ENCODE measurements around the gene RALB.
A peak's percentile ranks its signal among the peaks of the same experiment; 100 is the strongest.
"Not testable (repeated sequence)": the region's sequence is repeated elsewhere in the genome, so short reads cannot be mapped to it uniquely, and the experiment has no call there.

RALB gene

DNA sequence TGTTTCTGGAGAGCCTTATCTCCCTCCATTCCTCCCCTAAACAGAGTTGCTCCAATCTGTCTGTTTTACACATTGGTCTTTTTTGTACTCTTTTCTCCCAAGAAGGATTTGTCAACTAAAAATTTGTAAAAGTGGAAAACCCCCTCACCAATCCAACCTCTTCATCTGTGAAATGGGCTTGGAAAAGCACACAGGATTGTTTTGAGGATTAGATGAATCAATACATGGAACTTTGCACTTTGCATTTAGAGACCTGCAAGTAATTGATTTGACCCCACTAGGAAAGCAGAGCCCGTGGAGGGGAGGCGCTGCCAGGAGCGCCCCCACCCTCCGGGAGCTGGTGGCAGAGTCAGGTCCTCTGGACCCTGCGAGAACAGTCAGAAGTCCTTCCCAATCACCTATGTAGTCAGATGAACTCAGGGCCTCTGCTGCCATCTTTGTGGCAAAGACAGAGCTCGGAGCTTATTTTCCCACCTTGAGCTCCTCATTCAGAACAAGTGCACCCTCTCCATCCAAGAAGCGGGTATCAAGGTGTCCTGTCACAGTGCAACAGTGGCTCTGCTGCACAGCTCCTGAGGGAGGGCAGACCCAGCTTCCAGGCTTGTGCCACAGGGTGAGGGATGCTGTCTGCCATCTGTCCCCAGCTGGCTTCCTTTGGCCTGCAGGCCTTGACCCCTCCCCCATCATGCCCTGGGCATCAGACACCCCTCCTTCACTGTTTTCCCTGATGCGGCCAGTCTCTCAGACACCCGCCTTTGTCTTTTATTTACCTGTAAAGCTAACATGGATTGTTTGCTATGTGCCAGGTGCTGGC, 27.7 kb upstream of the RALB start:
- no peak for DNase-seq (ENCODE audit: low spot score)

DNA sequence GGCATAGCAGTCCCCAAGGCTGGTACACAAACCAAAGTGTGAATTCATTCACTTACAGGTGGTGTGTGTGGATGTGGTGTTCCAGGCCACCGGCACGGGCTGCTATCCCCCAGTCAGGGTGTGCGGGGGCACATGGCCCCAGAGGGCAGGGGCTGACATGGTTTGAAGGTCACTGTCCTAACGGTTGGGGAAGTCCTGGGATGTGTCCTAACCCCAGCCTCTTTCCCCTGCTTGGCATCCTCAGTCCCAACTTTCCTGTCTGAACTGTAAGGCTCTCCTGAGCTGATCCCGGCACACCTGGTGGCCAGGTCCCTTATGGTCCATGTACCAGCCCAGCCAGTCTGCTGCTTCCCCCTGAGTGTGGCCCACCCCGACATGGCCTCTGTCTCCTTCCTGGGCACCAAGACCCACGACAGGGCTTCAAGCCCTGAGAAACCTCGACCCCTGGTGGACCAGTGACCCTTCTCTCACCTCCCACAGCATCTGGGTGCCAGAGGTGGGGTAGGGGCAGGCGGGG, 27.0 kb upstream of the RALB start:
- no peak for DNase-seq (ENCODE audit: low spot score)

DNA sequence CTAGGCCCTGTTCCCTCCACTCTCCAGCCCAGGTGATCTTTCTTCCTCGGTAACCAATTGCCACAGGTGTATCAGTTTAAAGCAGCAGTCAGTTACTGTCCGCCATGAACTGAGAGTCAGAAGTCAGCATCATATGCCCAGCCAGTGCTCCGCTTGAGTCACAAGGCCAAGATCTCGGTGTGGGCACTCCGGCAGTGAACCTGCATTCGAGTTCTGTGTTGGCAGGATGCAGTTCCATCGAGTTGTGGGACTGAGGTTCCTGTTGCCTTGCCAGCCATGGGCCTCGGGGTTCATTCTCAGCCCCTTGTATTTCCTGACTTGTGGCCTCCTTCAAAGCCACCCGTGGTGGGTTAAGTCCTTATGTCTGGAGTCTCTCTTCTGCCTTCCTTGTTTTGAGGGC, 26.3 kb upstream of the RALB start:
- DNase-seq (ENCODE audit: low spot score): no peak

DNA sequence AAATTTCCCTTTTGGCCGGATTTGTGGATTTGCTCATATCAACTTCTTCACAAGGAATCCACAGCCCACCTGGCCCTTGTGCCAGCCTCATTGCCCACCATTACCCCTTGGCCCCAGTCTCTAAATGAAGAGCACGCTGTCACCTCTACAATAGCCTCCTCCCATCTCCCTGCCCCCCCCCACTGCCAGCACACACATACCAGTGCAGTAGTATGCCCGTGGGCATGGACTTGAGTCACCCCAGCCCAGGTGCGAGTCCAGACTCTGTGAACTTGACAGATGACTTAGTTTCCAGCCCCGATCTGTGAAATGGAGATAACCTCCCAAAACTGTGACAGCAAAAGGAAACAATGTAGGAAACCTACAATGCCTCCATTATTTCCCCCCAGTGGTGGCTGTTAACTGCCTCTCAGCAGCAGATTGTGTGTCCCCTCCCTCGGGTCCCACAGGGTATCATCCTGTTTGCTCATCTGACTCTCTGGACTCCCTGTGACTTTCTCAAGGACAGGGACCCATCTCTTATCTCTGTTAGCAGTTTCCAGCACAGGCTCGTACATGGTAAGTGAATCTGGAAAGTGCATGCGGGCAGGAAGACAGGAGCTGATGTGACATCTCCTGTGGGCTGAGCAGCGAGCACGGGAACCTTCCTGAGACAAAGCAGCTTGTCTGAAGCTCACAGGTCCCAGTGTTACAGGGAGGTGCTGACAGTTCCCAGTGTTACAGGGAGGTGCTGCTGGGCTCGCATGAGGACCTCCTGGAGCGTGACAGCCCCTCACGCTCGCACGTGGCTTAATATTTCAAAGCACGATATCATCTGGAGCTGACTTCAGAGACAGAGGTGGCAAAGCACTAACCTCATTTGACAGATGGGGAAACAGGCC, 25.3 kb upstream of the RALB start:
- DNase-seq (ENCODE audit: low spot score): no peak

DNA sequence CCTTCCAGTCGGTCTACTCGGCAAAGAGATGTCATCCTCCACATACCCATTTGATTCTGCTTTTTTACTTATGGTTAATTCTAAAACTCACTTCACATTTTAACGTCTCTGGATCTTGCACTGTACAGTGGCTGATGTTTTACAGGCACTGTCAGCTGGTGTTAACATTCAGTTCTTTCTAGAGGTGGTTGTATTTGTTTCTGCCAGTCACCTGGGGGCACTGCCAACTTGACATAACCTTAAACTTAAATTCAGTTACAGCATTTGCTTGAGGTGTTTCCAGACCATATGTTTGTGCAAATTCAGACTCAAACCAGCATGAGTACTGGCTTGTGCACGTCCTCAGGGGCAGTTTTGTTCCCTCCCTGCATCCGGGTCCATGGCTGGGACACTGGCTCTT, 24.1 kb upstream of the RALB start:
- no peak for DNase-seq (ENCODE audit: low spot score)

DNA sequence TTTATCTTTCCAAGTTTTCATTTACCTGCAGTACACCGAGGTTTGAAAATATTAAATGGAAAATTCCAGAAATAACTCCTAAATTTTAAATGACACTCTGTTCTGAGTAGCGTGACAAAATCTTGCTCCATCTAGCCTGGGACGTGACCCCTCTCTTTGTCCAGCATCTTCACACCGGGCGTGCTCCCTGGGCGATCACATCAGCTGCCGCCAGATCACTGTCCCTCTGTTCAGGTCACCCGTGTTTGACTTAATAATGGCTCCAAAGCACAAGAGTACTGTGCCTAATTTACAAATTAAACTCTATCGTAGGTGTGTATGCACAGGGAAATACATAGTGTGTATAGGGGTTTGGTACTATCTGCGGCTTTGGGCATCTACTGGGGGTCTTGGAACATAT, 23.3 kb upstream of the RALB start:
- no peak for DNase-seq (ENCODE audit: low spot score)

DNA sequence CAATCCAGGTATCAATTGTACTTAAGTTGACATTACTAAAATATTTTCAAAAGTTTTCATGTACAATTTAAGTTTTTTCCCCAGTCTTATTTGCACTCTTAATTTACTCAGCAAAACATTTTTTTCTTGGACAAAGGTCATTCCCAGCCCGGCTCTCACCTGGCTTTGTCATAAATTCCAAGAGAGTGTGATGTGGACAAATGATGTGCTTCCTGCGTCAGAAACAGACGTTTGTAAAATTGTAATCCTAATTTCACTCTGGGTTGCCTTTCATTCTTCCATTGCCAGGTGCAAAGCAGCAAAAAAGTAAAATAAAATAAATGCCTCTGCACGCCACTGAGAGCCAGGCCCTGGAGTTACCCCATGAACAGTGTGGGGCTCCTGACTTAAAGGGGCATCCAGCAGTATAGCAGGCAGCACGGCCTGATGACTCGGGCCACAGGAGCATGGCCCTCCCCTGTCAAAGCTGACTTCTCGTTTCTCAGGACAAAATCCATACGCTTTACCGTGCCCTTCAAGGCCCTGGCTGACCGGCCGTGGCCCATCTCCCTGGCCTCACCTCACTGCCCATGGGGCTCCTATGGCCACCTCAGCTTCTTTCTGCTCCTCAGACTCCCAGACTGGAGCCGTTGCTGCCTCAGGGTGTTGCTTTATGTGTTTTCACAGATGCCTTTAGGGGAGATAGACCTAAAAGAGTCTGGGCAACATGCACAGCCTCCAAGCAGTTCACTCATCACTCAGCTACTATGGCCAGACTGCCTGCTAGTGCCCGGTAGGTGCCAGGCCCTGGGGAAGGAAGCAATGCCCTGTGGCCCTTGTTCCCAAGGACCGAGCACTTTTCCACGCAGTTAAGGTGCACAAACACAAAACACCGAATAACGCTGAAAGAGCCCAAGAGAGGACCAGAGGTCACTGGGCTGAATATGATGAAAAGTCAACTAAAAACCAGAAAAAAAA, 21.9 kb upstream of the RALB start:
- no peak for DNase-seq (ENCODE audit: low spot score)

DNA sequence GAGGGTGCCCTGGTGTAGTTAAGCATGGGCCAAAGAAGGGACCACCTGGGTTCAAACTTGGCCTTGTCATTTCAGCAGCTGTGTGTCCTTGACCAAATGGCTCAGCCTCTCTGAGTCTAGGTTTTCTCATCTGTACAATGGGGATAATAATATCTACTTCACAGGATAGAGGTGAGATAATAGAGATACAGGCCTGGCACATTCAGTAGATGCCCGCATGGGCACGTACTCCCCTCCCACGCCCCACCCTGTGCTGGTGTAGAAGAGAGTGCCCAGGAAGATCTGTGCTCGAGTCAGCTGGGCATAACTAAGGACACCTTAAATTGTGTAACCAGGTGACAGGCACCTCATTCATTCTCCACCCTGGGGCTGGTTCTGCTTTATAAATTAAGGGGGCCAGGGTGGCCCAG, 21.1 kb upstream of the RALB start:
- DNase-seq (ENCODE audit: low spot score): no peak

DNA sequence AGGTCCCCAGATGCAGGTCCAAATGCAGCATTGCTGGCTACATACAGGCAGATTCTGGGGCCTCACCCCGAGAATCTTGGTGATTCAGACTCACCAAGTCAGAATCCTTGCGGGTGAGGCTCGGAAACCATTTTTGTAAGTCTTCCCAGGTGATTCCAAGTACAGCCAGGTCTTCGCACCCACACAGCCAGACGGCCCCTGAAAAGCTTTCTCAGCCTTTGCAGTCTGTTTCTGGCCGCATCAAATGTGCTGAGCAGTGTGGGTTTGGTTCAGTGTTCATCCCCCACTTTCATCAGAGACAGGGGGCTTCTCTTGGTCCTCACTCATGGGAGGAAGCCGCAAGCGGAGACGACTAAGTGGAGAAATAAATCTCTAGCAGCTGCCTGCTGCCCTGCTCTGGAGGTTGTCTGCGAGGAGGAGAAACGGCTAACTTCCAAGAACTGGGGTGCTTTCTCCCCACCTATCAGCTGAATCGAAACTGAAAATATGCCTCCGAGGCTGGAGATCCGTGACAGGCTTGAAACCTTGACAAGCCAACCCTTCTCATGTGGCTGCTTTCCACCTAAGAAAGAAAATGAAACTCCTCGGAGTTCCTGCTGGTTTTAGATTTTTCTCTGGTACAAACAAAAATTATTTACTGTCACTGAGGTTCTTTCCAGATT, 20.5 kb upstream of the RALB start:
- DNase-seq (ENCODE audit: low spot score): peak; percentile 56

DNA sequence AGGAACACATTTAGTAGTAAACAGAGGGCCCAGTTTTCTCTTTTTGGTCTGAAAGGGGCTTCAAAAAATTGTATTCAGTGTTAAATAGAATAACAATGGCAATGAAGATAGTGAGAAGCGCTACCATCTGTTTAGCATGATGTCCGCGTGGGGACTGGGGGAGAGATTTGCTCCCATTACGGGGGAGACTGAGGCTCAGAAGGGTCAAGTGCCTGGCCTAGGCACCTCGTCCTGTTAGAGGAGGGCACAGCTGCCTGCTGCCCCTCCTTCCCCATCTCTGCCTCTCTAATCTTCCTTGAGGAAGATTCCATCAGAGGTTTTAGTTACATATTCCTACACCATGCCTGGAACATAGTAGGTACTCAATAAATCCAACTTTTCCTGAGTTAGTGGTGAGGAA, 19.4 kb upstream of the RALB start:
- no peak for DNase-seq (ENCODE audit: low spot score)

DNA sequence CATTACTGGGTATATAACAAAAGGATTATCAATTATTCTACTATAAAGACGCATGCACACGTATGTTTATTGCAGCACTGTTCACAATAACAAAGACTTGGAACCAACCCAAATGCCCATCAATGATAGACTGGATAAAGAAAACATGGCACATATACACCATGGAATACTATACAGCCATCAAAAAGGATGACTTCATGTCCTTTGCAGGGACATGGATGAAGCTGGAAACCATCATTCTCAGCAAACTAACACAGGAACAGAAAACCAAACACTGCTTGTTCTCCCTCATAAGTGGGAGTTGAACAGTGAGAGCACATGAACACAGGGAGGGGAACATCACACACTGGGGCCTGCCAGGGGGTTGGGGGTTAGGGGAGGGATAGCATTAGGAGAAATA, 17.5 kb upstream of the RALB start:
- DNase-seq (ENCODE audit: low spot score): not testable (repeated sequence)

DNA sequence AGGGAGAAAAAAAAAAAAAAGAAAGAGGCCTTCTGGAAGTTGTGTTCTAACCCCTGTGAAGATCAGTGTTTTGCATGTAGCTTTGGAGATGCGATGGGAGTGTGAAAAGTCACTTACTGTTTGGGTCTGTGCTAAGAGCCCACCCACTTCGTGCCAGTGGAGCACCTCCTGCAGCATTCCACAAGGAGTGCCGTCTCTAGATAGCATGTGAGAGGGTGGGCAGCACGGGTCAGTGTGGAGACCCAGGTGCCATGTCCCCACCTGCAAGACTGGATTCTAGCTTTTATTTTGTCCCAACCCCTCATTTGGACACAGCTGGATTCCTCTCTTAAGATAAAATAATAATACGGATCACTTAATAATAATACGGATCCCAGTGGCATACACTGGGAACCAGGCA, 17.0 kb upstream of the RALB start:
- DNase-seq (ENCODE audit: low spot score): no peak

DNA sequence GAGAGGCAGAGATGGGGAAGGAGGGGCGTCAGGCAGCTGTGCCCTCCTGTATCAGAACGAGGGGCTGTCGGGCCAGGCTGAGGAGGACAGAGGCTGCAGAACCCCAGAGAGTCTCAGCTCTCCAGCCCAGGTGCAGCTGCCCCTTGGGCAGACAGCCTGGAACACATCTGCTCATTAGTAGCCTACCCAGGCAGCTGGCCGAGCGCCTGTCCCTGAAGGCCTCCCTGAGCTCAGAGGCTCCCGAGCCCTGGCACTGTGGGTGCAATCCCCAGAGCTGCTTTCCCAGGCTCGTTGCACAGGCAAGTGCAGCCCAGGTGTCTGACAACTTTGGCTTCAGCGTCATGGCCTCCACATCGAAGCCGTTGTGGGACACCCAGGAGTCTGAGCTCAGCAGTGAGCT, 16.3 kb upstream of the RALB start:
- no peak for DNase-seq (ENCODE audit: low spot score)

DNA sequence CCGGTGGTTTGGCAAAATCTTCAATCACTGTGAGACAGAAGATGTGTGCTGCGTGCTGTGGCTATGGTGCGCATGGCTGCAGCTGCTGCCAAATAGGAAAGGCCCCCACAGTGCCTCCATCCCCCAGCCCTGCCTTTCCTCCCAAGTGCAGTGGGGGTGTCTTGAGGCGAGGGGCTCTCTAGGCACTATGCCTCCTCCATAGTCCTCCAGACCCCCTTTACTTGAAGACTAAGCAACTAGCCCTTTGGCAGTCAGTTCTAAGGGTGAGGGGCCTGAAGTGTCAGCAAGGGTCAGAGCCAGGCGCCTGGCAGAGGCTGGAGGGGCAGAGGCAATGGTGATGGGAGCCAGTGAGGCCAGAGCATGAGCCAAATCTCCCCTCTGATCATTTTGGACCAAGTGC, 15.9 kb upstream of the RALB start:
- no peak for DNase-seq (ENCODE audit: low spot score)

DNA sequence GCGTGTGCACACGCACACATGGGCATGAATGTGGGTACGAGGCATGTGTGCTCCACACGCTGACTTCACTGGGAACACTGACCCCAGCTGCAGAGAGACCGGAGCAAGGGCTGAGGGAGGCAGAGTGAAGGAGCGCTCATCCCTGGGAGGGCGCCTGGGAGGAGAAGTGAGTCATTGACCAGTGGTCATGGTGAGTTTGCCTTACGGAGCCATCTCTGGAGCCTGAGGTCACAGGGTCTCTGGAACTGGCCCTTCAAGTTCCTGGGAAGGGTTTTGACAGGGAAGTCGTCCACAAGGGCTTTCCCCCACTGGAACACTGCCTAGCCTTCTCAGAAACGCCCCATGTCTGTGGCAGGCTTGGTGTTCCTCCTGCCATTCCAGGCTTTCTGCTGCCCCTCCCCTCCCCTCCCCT, 15.2 kb upstream of the RALB start:
- DNase-seq (ENCODE audit: low spot score): peak; percentile 91

DNA sequence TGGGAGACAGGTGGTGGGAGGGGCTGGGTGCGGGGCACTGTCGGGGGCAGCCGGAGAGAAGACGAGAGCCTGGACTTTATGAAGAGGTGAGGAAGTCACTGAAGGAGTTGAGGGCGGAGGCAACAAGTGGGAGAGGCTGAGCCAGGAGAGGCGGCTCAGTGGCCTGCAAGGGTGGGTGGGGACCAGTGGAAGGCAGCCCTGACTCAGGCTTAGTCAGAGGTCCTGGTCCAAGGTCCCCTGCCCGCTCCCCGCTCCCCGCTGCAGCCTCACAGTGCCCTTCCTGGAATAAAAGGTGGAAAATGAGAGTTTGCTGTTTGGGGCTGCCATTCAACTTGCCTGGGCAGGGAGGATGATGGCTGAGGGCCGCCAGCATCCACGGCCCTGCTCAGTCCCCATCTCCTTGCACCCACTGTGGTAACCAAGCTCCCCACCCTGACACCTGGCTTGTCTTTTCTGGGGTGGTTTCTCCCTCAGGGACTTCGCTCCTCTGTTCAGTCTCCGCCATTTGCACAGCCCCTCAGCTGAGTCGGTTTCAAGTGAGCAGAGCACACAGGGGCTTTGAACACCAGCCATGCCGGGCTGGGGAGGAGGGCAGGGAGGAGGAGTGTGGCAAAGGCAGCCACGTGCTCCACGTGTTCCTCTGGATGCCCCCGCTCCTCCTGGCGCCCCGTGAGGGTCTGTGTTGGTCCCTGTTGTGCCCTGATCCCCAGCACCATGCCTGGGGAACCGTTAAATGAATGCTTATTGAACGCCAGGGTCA, 13.7 kb upstream of the RALB start:
- peak; percentile 90 for DNase-seq (ENCODE audit: low spot score)

DNA sequence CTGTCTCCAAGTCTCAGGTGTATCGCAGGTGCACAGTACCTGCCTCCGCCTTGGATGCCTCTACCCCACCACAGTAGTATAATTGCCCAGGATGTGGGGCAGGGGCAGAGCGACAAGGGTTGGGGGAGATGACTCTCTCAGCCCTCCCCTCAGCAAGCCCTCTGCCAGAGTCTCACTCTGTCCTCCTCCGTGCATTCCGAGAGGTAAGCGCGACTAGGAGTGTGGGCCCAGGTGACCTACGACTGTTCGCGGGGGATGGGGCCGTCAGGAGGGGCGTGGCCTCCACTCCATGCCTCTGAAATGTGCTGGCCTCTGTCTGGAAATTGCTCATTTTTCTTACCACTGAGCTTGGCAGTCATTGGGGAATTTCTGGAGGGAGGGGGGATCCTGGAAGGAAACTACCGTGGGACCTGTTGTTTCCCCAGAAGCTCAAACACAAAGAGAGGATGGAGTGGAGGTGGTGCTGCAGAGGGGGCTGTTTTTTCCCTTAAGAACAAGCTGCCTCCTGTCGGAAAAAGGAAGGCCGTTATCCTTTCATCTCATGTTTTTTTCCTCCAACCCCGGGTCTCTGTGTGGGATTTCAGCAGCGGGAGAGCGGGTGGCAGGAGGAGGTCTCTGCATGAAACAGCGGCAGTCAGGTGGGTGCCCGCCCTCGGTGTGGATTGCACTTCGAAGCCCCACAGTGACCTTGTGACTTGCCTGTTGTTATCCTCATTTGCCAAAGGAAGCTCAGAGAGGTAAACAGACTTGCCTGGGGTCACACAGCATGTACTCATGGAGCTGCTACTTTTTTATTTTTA, 13.0 kb upstream of the RALB start:
- peak; percentile 95 for DNase-seq (ENCODE audit: low spot score)

DNA sequence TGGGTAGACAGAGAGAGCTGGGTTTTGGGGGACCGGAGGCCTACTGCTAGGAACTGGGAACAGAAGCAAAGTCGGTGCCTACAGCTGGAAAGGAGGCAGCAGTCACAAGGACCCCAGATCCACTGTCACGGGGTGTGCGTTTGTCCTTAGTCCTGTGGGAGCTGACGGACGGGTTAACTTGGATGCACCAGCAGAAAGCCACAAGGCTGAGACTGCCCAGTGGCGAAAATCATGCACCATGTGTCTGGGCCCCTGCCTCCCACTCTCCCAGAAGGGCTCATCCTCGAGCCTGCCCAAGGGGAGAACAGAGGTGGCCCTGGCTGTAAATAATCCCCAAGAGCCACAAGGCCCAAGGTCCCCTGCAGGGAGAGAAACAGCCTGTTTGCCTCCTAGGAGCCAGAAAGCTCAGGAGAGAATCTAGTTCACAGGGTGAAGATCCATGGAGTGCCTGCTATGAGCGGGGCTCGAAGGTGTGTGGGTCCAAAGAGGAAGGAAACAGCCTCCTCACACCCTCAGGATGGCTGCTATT, 11.7 kb upstream of the RALB start:
- DNase-seq (ENCODE audit: low spot score): no peak

DNA sequence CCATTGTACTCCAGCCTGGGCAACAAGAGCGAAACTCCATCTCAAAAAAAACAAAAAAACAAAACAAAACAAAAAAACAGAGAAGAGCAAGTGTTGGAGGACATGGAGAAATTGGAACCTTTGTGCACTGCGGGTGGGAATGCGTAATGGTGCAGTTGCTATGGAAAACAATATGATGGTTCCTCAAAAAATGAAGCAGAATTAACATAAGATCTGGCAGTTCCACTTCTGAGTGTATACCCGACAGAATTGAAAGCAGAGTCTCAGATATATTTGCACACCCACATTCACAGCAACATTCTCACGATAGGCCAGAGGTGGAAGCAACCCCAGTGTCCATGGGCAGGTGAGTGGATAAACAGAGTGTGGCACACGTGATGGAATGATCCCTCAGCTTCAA, 11.0 kb upstream of the RALB start:
- DNase-seq (ENCODE audit: low spot score): no peak

DNA sequence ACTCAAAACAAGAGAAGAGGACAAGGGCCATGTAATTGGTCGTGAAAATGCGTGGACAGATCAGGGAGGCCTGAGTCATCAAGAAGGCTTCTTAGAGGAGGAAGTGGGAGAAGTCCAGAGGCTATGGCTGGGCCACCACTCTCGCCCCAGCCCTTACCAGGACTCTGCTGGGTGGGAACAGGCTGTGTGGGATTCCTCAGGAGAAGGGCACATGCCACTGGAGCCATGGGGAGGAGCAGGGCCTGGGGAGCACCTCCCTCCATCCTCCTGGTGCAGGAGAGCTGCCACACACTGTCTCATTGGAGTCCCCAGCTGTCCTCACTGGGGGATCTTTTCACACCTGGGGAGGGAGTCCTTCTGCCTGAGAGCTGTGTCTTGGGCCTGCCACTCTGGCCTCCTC, 9.4 kb upstream of the RALB start:
- DNase-seq (ENCODE audit: low spot score): no peak

All from AG08395 (cell line).